GM18858 (cell line): ENCODE results near the gene PCDHB11.
"Not testable (repeated sequence)": the region's sequence is repeated elsewhere in the genome, so short reads cannot be mapped to it uniquely, and the experiment has no call there.

Experiments
- ATAC-seq: cut with Tn5 transposase; IDR thresholded peaks from one replicate; pipeline ENCODE4 v1.9.1; 2021; ENCODE audit not compliant: unreplicated experiment

The PCDHB11 gene

DNA sequence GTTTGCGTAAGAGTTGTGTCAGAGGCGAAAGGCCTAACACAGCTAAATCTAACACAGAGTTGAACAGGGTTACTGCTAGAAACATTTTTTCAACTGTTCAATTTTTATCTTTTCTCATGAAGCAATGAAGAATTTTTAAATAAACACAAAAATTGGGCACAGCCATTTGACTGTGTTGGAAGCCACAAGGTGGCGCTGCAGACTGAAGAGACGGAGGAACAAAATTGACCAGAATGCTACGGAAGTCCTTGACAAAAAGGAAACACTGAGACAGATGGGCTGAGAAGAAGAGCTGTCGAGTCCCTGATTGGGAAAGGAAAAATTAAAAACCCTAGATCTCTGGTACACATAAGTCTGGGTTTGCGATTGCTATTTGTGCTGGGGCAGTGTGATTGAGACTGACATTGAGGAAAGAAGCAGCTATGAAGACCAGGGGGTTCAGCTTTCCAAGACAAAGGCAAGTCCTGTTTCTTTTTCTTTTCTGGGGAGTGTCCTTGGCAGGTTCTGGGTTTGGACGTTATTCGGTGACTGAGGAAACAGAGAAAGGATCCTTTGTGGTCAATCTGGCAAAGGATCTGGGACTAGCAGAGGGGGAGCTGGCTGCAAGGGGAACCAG lies 12.4 kb upstream of the PCDHB11 start, which contains the start of gene PCDHB9:
TSS of gene PCDHB9 (plus strand) at position 265 of the 616 bp plus-strand sequence. CDS start at position 423, 158 bp downstream.
- no peak for ATAC-seq

DNA sequence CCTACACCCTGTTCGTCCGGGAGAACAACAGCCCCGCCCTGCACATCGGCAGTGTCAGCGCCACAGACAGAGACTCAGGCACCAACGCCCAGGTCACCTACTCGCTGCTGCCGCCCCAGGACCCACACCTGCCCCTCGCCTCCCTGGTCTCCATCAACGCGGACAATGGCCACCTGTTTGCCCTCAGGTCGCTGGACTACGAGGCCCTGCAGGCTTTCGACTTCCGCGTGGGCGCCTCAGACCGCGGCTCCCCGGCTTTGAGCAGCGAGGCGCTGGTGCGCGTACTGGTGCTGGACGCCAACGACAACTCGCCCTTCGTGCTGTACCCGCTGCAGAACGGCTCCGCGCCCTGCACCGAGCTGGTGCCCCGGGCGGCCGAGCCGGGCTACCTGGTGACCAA lies 10.7 kb upstream of the PCDHB11 start:
- not testable (repeated sequence) for ATAC-seq

DNA sequence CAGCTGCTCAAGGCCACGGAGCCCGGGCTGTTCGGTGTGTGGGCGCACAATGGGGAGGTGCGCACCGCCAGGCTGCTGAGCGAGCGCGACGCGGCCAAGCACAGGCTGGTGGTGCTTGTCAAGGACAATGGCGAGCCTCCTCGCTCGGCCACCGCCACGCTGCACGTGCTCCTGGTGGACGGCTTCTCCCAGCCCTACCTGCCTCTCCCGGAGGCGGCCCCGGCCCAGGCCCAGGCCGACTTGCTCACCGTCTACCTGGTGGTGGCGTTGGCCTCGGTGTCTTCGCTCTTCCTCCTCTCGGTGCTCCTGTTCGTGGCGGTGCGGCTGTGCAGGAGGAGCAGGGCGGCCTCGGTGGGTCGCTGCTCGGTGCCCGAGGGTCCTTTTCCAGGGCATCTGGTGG lies 10.3 kb upstream of the PCDHB11 start:
- ATAC-seq: not testable (repeated sequence)

- no peak for ATAC-seq
These were observed 7.2 kb upstream of the PCDHB11 start, which contains the start of gene PCDHB10 for GRCh38 chr5:141192110-141192725. PCDHB10 (plus strand) TSS chr5:141192353; CDS start chr5:141192553, 200 bp downstream.

DNA sequence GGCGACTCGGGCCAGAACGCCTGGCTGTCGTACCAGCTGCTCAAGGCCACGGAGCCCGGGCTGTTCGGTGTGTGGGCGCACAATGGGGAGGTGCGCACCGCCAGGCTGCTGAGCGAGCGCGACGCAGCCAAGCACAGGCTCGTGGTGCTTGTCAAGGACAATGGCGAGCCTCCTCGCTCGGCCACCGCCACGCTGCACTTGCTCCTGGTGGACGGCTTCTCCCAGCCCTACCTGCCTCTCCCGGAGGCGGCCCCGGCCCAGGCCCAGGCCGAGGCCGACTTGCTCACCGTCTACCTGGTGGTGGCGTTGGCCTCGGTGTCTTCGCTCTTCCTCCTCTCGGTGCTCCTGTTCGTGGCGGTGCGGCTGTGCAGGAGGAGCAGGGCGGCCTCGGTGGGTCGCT lies 5.1 kb upstream of the PCDHB11 start:
- not testable (repeated sequence) for ATAC-seq

- no peak for ATAC-seq
These were observed 3.1 kb upstream of the PCDHB11 start for GRCh38 chr5:141196363-141196762.

GRCh38 chr5:141201126-141201525 lies 1.7 kb downstream of the PCDHB11 start:
- not testable (repeated sequence) for ATAC-seq

DNA sequence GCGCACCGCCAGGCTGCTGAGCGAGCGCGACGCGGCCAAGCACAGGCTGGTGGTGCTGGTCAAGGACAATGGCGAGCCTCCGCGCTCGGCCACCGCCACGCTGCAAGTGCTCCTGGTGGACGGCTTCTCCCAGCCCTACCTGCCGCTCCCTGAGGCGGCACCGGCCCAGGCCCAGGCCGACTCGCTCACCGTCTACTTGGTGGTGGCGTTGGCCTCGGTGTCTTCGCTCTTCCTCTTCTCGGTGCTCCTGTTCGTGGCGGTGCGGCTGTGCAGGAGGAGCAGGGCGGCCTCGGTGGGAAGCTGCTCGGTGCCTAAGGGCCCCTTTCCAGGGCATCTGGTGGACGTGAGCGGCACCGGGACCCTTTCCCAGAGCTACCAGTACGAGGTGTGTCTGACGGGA lies 2.2 kb downstream of the PCDHB11 start:
- ATAC-seq: not testable (repeated sequence)

- no peak for ATAC-seq
These were observed 9.1 kb downstream of the PCDHB11 start, which contains the start of gene PCDHB12 for GRCh38 chr5:141208478-141208877. PCDHB12 (plus strand) TSS chr5:141208719; CDS start chr5:141208908, 189 bp downstream.

DNA sequence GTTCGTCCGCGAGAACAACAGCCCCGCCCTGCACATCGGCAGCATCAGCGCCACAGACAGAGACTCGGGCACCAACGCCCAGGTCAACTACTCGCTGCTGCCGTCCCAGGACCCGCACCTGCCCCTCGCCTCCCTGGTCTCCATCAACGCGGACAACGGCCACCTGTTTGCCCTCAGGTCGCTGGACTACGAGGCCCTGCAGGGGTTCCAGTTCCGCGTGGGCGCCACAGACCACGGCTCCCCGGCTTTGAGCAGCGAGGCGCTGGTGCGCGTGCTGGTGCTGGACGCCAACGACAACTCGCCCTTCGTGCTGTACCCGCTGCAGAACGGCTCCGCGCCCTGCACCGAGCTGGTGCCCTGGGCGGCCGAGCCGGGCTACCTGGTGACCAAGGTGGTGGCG lies 10.9 kb downstream of the PCDHB11 start:
- not testable (repeated sequence) for ATAC-seq

GRCh38 chr5:141210849-141211248 lies 11.4 kb downstream of the PCDHB11 start:
- not testable (repeated sequence) for ATAC-seq

DNA sequence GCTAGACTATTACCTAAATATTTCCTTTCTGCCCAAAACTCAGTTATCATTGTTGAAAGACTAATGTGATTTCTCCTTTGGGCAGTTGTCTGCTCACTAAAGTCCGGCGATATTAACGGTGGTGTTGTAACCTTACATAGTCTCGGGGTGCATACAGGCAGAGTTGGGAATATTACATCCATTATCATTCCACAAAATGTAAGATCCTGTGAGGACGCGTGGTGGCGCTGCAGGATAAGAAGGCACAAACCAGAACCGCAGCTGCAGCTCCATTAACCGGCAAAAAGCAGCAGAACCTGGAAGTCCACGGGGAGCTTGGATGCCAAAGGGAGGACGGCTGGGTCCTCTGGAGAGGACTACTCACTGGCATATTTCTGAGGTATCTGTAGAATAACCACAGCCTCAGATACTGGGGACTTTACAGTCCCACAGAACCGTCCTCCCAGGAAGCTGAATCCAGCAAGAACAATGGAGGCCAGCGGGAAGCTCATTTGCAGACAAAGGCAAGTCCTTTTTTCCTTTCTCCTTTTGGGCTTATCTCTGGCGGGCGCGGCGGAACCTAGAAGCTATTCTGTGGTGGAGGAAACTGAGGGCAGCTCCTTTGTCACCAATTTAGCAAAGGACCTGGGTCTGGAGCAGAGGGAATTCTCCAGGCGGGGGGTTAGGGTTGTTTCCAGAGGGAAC lies 14.4 kb downstream of the PCDHB11 start, which contains the start of gene PCDHB13:
TSS of gene PCDHB13 (plus strand) at position 264 of the 684 bp plus-strand sequence. CDS start at position 469, 205 bp downstream.
- not testable (repeated sequence) for ATAC-seq

GRCh38 chr5:141214583-141214982 lies 15.2 kb downstream of the PCDHB11 start:
- not testable (repeated sequence) for ATAC-seq

DNA sequence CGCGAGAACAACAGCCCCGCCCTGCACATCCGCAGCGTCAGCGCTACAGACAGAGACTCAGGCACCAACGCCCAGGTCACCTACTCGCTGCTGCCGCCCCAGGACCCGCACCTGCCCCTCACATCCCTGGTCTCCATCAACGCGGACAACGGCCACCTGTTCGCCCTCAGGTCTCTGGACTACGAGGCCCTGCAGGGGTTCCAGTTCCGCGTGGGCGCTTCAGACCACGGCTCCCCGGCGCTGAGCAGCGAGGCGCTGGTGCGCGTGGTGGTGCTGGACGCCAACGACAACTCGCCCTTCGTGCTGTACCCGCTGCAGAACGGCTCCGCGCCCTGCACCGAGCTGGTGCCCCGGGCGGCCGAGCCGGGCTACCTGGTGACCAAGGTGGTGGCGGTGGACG lies 16.1 kb downstream of the PCDHB11 start:
- ATAC-seq: not testable (repeated sequence)

GRCh38 chr5:141216035-141216434 lies 16.6 kb downstream of the PCDHB11 start:
- not testable (repeated sequence) for ATAC-seq

DNA sequence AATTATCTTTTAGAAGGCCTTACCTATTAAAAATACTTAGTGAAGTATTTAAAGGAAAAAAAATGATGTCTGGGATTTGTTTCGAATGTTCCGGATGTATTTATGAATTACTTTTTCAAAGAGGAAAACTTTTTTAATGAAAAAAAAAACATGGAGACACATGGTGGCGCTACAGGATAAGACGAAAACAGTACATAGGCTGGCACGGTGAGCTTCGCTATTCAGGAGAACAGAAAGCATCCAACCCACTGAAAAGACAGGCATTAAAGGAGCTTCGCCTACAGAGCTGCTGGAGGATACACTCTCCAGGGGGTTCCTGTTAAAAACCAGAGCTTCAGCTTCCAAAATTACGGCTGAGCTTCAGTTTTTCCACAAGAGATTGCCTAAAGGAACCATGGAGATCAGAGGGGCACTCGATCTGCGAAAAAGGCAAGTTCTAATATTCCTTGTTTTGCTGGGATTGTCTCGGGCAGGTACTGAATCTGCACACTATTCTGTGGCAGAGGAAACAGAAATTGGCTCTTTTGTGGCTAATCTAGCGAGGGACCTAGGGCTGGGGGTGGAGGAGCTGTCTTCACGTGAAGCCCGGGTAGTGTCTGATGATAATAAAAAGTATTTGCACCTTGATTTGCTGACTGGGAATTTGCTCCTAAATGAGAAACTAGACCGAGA lies 23.8 kb downstream of the PCDHB11 start, which contains the start of gene PCDHB14:
TSS of gene PCDHB14 (plus strand) at position 232 of the 672 bp plus-strand sequence. CDS start at position 395, 163 bp downstream.
- ATAC-seq: no peak

DNA sequence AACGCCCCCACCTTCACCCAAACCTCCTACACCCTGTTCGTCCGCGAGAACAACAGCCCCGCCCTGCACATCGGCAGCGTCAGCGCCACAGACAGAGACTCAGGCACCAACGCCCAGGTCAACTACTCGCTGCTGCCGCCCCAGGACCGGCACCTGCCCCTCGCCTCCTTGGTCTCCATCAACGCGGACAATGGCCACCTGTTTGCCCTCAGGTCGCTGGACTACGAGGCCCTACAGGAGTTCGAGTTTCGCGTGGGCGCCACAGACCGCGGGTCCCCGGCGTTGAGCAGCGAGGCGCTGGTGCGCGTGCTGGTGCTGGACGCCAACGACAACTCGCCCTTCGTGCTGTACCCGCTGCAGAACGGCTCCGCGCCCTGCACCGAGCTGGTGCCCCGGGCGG lies 25.4 kb downstream of the PCDHB11 start:
- ATAC-seq: not testable (repeated sequence)

DNA sequence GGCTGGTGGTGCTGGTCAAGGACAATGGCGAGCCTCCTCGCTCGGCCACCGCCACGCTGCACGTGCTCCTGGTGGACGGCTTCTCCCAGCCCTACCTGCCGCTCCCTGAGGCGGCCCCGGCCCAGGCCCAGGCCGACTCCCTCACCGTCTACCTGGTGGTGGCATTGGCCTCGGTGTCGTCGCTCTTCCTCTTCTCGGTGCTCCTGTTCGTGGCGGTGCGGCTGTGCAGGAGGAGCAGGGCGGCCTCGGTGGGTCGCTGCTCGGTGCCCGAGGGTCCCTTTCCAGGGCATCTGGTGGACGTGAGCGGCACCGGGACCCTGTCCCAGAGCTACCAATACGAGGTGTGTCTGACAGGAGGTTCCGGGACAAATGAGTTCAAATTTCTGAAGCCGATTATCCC lies 26.0 kb downstream of the PCDHB11 start:
- ATAC-seq: not testable (repeated sequence)

DNA sequence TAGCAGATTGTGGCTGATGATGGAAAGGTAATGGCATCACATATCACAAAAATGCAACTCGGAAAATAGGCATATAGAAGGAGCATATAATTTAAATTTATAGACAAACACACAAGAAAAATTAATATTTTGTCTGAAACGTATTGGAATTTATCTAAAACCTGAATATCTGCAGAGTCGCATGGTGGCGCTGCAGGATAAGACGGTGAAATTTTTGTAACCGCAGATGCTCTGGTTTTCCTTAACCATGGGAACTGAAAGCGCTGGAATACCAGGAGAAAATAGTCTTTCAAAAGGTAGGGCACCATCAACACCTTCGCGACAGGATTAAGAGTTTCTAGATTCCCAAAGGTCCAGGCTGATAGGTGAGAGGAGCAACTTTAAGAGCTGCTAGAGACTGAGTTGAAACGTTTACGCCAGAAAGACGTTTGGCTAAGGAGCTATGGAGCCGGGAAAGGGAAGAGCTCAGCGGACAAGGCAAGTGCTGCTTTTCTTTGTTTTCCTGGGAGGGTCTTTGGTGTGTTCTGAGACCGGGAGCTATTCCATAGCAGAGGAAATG lies 34.8 kb downstream of the PCDHB11 start:
- ATAC-seq: no peak

GRCh38 chr5:141235922-141236321 lies 36.5 kb downstream of the PCDHB11 start:
- ATAC-seq: not testable (repeated sequence)
